Progenitor cell of endocrine pancreas (in vitro differentiated cells): ENCODE measurements around the gene OSBPL10. TPM values are rescaled to one million over a fixed set of nuclear protein-coding genes. Genes with fewer than 3 reads are reported as not detected.

ENCODE experiments used
- DNase-seq: peaks from one replicate; pipeline ENCODE4 v3.0.0; 2021; ENCODE audit warnings: low spot score; ENCODE audit not compliant: unreplicated experiment
- H3K27ac Mint-ChIP-seq: 2 replicates; pipeline ENCODE4 v1.8.0; 2021; ENCODE audit warnings: mild to moderate bottlenecking, moderate library complexity, mixed read lengths
- H3K27me3 Mint-ChIP-seq: 2 replicates; pipeline ENCODE4 v1.8.0; 2021; ENCODE audit warnings: mixed read lengths
- H3K36me3 Mint-ChIP-seq: 2 replicates; pipeline ENCODE4 v1.8.0; 2022; ENCODE audit warnings: mixed read lengths; ENCODE audit not compliant: insufficient read depth
- H3K4me1 Mint-ChIP-seq: 2 replicates; pipeline ENCODE4 v1.8.0; 2021; ENCODE audit warnings: low read depth, mixed read lengths
- H3K4me3 Mint-ChIP-seq: 2 replicates; pipeline ENCODE4 v1.8.0; 2021; ENCODE audit warnings: low read depth, mild to moderate bottlenecking, moderate library complexity, mixed read lengths
- H3K9me3 Mint-ChIP-seq: 2 replicates; pipeline ENCODE4 v1.8.0; 2021; ENCODE audit warnings: low read depth, mixed read lengths
- total RNA-seq: library from RNA; stranded (reverse); gene quantifications from 2 replicates; pipeline ENCODE4 v1.2.1, GENCODE V29; 2021
- TF ChIP-seq, protein P1 (sequence below): fragments of 200-600 bp; sonication (generic); IDR thresholded peaks from one replicate; pipeline ENCODE4 v1.5.0; 2021; ENCODE audit warnings: antibody characterized with exemption, mild to moderate bottlenecking; ENCODE audit not compliant: unreplicated experiment

Gene OSBPL10
- total RNA-seq, 1 donor from 2014 or later, result 25.2 TPM

DNA sequence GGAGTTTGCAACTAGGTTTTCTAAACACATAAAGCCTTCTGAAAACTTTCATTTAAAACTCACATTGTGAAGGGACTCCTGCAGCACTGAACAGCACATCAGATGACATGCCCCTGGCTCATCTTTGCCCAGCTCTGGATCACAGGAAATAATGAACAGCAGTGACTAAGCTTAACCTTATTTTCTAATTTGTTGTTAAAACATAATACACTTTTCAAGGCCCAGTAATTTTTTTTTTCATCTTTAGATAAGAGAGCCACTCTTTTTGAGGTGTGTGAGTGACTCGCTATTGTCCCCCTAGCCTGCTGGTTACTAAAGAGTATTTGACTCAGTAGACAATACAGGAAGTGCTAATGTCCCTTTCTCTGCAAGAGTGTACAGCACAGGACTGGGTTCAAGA is 204.0 kb downstream of the OSBPL10 start:
- peaks cover 32% of the 10 kb centered on the region for H3K9me3 Mint-ChIP-seq
- no peak overlapping the region for H3K27ac Mint-ChIP-seq
- H3K4me3 Mint-ChIP-seq, result no peak overlapping the region
- H3K27me3 Mint-ChIP-seq, result no peaks in the 10 kb centered on the region
- DNase-seq, result no peak
- no peaks in the 10 kb centered on the region for H3K4me1 Mint-ChIP-seq
- peaks cover 8% of the 10 kb centered on the region for H3K36me3 Mint-ChIP-seq
- TF ChIP-seq, protein P1, sequence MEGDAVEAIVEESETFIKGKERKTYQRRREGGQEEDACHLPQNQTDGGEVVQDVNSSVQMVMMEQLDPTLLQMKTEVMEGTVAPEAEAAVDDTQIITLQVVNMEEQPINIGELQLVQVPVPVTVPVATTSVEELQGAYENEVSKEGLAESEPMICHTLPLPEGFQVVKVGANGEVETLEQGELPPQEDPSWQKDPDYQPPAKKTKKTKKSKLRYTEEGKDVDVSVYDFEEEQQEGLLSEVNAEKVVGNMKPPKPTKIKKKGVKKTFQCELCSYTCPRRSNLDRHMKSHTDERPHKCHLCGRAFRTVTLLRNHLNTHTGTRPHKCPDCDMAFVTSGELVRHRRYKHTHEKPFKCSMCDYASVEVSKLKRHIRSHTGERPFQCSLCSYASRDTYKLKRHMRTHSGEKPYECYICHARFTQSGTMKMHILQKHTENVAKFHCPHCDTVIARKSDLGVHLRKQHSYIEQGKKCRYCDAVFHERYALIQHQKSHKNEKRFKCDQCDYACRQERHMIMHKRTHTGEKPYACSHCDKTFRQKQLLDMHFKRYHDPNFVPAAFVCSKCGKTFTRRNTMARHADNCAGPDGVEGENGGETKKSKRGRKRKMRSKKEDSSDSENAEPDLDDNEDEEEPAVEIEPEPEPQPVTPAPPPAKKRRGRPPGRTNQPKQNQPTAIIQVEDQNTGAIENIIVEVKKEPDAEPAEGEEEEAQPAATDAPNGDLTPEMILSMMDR, result no peak

DNA sequence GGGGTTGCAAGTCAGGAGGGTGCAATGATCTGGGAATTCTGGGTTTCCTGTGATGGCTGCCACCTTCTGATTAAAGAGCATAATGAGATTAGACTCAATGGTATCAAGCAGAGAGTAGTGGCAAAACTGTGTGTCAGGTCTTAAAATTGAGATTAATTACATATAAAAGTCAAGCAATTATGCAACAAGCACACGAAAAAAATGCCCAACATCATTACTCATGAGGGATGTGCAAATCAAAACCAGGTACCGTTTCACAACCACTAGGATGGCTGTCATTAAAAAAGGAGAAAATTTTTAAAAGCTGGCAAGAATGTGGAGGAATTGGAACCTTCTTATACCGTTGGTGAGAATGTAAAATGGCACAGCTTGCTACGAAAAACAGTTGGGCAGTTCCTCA is 205.0 kb downstream of the OSBPL10 start:
- no peaks in the 10 kb centered on the region for H3K27me3 Mint-ChIP-seq
- no peak overlapping the region for H3K4me3 Mint-ChIP-seq
- TF ChIP-seq, protein P1, result no peak
- H3K9me3 Mint-ChIP-seq, result peaks cover 21% of the 10 kb centered on the region
- no peak for DNase-seq
- peaks cover 8% of the 10 kb centered on the region for H3K36me3 Mint-ChIP-seq
- no peak overlapping the region for H3K27ac Mint-ChIP-seq
- no peaks in the 10 kb centered on the region for H3K4me1 Mint-ChIP-seq

DNA sequence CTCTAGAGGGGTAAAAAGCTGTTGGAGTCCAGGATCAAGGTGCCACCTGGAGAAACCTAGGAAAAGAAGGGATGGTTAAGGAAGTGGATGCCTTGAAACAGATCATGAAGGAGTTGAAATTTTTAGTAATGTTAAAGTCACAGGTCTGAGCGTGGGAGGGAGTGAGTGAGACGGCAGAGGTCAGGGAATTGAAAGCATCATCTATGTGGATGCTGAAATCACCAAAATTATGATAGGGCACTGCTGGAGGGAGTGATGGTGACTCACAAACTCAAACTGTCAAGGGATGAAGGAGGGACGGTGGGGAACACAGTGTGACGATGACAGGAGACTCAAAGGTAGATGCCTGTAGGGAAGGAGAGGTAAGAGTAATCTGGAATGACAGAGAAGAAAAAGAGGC is 205.7 kb downstream of the OSBPL10 start:
- Mint-ChIP-seq H3K27ac (no peak overlapping the region), H3K27me3 (no peaks in the 10 kb centered on the region), H3K9me3 (peaks cover 17% of the 10 kb centered on the region), H3K4me1 (no peaks in the 10 kb centered on the region), H3K36me3 (peaks cover 8% of the 10 kb centered on the region), H3K4me3 (no peak overlapping the region)
- TF ChIP-seq, protein P1, result no peak
- no peak for DNase-seq

DNA sequence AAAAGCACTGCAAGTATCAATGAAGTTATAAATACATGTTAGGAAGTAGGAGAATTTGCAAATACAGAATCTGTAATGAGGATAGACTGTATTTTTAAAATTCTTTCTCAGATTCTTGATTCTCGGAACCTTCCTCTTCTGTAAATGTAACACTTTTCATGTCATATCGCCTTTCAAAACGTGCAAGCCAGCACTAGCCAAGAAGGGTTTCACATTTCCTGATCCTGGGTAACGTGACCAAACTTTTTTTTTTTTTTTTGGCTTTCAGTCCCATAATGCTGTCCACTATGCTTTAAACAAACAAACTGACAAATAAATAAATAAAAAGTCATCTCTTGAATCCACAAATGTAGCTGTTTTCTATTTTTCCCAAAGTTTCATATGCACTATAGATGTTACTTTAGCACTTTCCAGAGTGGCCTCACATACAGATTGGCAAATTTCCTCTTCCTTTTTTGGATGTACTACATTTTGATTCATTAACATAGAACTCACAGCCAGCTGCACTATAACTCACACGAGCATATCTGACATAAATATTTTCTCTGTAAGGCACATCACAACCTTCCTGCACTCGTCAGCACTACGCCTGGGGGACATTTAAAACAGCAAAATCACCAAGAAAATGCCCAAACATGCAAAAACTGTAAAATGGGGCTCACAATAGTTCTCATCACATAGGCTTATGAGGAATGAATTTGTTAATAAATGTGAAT is 208.1 kb downstream of the OSBPL10 start:
- no peaks in the 10 kb centered on the region for H3K36me3 Mint-ChIP-seq
- DNase-seq, result no peak
- H3K4me3 Mint-ChIP-seq, result no peak overlapping the region
- peaks cover 4% of the 10 kb centered on the region for H3K9me3 Mint-ChIP-seq
- H3K4me1 Mint-ChIP-seq, result no peaks in the 10 kb centered on the region
- H3K27ac Mint-ChIP-seq, result no peak overlapping the region
- H3K27me3 Mint-ChIP-seq, result no peaks in the 10 kb centered on the region
- TF ChIP-seq, protein P1, result no peak

DNA sequence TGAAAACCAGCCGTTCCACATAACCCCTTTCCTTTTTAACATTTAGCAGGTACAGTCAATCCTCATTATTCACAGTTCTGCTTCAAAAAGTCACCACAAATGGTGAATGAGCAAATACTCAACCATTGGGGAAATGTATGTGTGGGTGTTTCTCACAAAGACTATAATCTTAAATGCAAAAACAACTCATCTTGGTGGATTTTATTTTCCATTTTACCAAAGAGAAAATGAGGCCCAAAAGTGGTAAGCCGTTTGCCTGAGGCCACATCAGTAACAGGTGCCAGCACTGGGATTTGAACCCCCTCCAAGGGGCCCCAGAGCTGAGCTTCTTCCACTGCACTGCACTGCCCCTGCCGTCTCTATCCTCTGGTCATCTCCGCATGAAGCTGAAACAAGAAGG is 208.8 kb downstream of the OSBPL10 start:
- no peak overlapping the region for H3K4me3 Mint-ChIP-seq
- no peak overlapping the region for H3K27ac Mint-ChIP-seq
- no peaks in the 10 kb centered on the region for H3K36me3 Mint-ChIP-seq
- DNase-seq, result no peak
- no peaks in the 10 kb centered on the region for H3K4me1 Mint-ChIP-seq
- TF ChIP-seq, protein P1, result no peak
- H3K9me3 Mint-ChIP-seq, result peaks cover 4% of the 10 kb centered on the region
- no peaks in the 10 kb centered on the region for H3K27me3 Mint-ChIP-seq
